CD14-positive monocyte (primary cell): ENCODE data around the gene NNMT. TPM values are rescaled to one million over a fixed set of nuclear protein-coding genes. Genes with fewer than 3 reads are reported as not detected.

Experiments used
- DNase-seq, 3 donors: peaks; one replicate each; pipeline ENCODE4 v3.0.0-alpha.2; 2011 to 2022
- H2AFZ ChIP-seq: 2 replicates; pipeline ENCODE4 v1.6.0; 2012; ENCODE audit warnings: mild to moderate bottlenecking, low read depth, low read length, inconsistent platforms; ENCODE audit not compliant: insufficient read depth, poor library complexity, severe bottlenecking
- H3K27ac ChIP-seq, 2 donors: 1 replicate in 1 of 2; 2 replicates in 1 of 2; pipeline ENCODE4 v1.5.1; 2012 to 2013; ENCODE audit warnings: low read length in 2 of 2, control low read depth in 1 of 2, inconsistent platforms in 1 of 2, low read depth in 1 of 2, mild to moderate bottlenecking in 1 of 2
- H3K27me3 ChIP-seq, 2 donors: one replicate each; pipeline versions ENCODE4 v1.6.0 to v1.6.1; 2011 to 2013; ENCODE audit warnings: low read length in 2 of 2; ENCODE audit not compliant: control insufficient read depth in 2 of 2, insufficient read depth in 2 of 2
- H3K36me3 ChIP-seq, 2 donors: replicated peaks in 1 of 2; 1 replicate in 1 of 2; 2 replicates in 1 of 2; pipeline versions ENCODE4 v1.5.1 to v1.6.1; 2012 to 2013; ENCODE audit warnings: low read length in 2 of 2, control low read depth in 1 of 2, inconsistent platforms in 1 of 2, mild to moderate bottlenecking in 1 of 2; ENCODE audit not compliant: insufficient read depth in 2 of 2, control insufficient read depth in 1 of 2
- H3K4me1 ChIP-seq, 2 donors: 1 replicate in 1 of 2; 2 replicates in 1 of 2; pipeline versions ENCODE4 v1.5.1 to v1.6.1; 2012 to 2013; ENCODE audit warnings: low read length in 2 of 2, control low read depth in 1 of 2, inconsistent platforms in 1 of 2, mild to moderate bottlenecking in 1 of 2, moderate library complexity in 1 of 2; ENCODE audit not compliant: insufficient read depth in 2 of 2, control insufficient read depth in 1 of 2
- H3K4me2 ChIP-seq: replicated peaks from 2 replicates; pipeline ENCODE3; 2012; ENCODE audit warnings: low read length, moderate library complexity, mild to moderate bottlenecking; ENCODE audit not compliant: poor library complexity, severe bottlenecking; ENCODE audit errors: extremely low read depth
- H3K4me3 ChIP-seq, 3 experiments: fragments of 200-600 bp in 1 of 3; sonication (generic) in 1 of 3; replicated peaks in 1 of 3; 1 replicate in 2 of 3; 2 replicates in 1 of 3; pipeline ENCODE4 v1.5.1; 2011 to 2013; ENCODE audit warnings: low read length in 3 of 3, mild to moderate bottlenecking in 3 of 3, control low read depth in 2 of 3, low read depth in 2 of 3, inconsistent platforms in 1 of 3, moderate library complexity in 1 of 3
- H3K79me2 ChIP-seq: 2 replicates; pipeline ENCODE4 v1.6.0; 2012; ENCODE audit warnings: mild to moderate bottlenecking, control low read depth, inconsistent platforms, low read length, moderate library complexity; ENCODE audit not compliant: insufficient read depth
- H3K9ac ChIP-seq: 2 replicates; pipeline ENCODE4 v1.6.0; 2017; ENCODE audit warnings: low read length, mild to moderate bottlenecking; ENCODE audit not compliant: insufficient read depth, poor library complexity, severe bottlenecking
- H3K9me3 ChIP-seq, 2 donors: replicated peaks in 1 of 2; 1 replicate in 1 of 2; 2 replicates in 1 of 2; pipeline versions ENCODE4 v1.5.1 to v1.6.1; 2012 to 2013; ENCODE audit warnings: low read length in 2 of 2, control low read depth in 1 of 2; ENCODE audit not compliant: control insufficient read depth in 1 of 2, insufficient read depth in 1 of 2
- H4K20me1 ChIP-seq: 2 replicates; pipeline ENCODE4 v1.6.0; 2012; ENCODE audit warnings: mild to moderate bottlenecking, low read length, control low read depth, moderate library complexity; ENCODE audit not compliant: insufficient read depth
- H3K27ac Mint-ChIP-seq, 7 donors: one replicate each; pipeline ENCODE4 v1.8.0; 2020; ENCODE audit warnings: mild to moderate bottlenecking in 7 of 7, mixed read lengths in 7 of 7, moderate library complexity in 6 of 7, inconsistent platforms in 2 of 7
- H3K27me3 Mint-ChIP-seq, 3 donors: one replicate each; pipeline ENCODE4 v1.8.0; 2021 to 2022; ENCODE audit warnings: low read depth in 3 of 3, mild to moderate bottlenecking in 3 of 3, mixed read lengths in 3 of 3, moderate library complexity in 3 of 3, inconsistent platforms in 1 of 3
- H3K36me3 Mint-ChIP-seq, 2 donors: one replicate each; pipeline ENCODE4 v1.8.0; 2020; ENCODE audit warnings: mixed read lengths in 2 of 2, inconsistent platforms in 1 of 2, mild to moderate bottlenecking in 1 of 2
- H3K4me1 Mint-ChIP-seq: one replicate; pipeline ENCODE4 v1.8.0; 2020; ENCODE audit warnings: mild to moderate bottlenecking, mixed read lengths
- H3K4me3 Mint-ChIP-seq, 2 donors: one replicate each; pipeline ENCODE4 v1.8.0; 2020; ENCODE audit warnings: mild to moderate bottlenecking in 2 of 2, mixed read lengths in 2 of 2, moderate library complexity in 1 of 2
- H3K9me3 Mint-ChIP-seq, 7 donors: one replicate each; pipeline ENCODE4 v1.8.0; 2020 to 2022; ENCODE audit warnings: mixed read lengths in 7 of 7, mild to moderate bottlenecking in 6 of 7, moderate library complexity in 6 of 7, inconsistent platforms in 2 of 7
- WGBS: methylation state at CpG from one replicate; pipeline ENCODE4 v1.1.5; 2013; ENCODE audit warnings: missing lambda C conversion rate; ENCODE audit not compliant: insufficient coverage; 5-methylcytosine and 5-hydroxymethylcytosine counted together
- intact Hi-C, 2 donors: fragments of 100-400 bp; cut with micrococcal nuclease; formaldehyde crosslinking; loops; one replicate each; pipeline versions ENCODE4 v1.15.0 to v1.15.1; 2023
- polyA plus RNA-seq, 3 donors: library from polyadenylated mRNA; depleted of rRNA in 1 of 3; unstranded in 2 of 3; stranded (reverse) in 1 of 3; fragments of 300-500 nt in 2 of 3; fragments of >200 nt in 1 of 3; fragmentation: Illumina TruSeq in 2 of 3; gene quantifications; 1 replicate in 2 of 3; 2 replicates in 1 of 3; pipeline ENCODE4 v1.2.3, GENCODE V29; 2012 to 2021
- TF ChIP-seq, protein P1 (sequence below): fragments of 200-600 bp; IDR thresholded peaks from one replicate; pipeline ENCODE4 v1.8.0; 2022; ENCODE audit warnings: antibody characterized with exemption, mild to moderate bottlenecking

Gene NNMT
- polyA plus RNA-seq, 3 donors = not detected

DNA sequence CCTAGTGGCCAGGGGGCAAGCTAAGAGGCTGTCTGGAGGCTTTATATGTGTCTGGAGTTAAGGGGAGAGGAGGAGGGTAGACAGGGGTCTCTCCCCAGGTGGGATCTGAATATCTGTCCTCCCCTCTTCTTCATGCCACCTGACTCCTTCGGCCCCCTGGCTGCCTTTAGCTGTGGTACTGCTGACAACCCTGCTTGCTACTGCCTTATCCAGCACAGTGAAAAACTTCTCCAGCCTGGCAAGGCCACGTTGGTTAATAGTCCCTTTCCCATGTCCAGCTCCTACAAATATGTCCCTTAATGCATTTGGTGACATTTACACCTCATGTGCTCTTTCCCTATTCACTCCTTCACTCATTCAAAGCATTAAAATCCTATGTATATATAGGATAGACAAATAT is 42.4 kb upstream of the NNMT start:
- H3K27ac Mint-ChIP-seq = no peak overlapping the region
- peaks cover 7% of the 10 kb centered on the region in 2 donors for H3K4me1 ChIP-seq
- H3K9me3 ChIP-seq = no peaks in the 10 kb centered on the region
- peaks cover 0 to 1% (median 0%) of the 10 kb centered on the region in 7 donors for H3K9me3 Mint-ChIP-seq
- no peak overlapping the region for H3K4me3 Mint-ChIP-seq
- TF ChIP-seq, protein P1, sequence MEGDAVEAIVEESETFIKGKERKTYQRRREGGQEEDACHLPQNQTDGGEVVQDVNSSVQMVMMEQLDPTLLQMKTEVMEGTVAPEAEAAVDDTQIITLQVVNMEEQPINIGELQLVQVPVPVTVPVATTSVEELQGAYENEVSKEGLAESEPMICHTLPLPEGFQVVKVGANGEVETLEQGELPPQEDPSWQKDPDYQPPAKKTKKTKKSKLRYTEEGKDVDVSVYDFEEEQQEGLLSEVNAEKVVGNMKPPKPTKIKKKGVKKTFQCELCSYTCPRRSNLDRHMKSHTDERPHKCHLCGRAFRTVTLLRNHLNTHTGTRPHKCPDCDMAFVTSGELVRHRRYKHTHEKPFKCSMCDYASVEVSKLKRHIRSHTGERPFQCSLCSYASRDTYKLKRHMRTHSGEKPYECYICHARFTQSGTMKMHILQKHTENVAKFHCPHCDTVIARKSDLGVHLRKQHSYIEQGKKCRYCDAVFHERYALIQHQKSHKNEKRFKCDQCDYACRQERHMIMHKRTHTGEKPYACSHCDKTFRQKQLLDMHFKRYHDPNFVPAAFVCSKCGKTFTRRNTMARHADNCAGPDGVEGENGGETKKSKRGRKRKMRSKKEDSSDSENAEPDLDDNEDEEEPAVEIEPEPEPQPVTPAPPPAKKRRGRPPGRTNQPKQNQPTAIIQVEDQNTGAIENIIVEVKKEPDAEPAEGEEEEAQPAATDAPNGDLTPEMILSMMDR = no peak
- H2AFZ ChIP-seq = no peak overlapping the region
- no peak overlapping the region for H3K4me2 ChIP-seq
- H3K9ac ChIP-seq = no peak overlapping the region
- H3K27me3 Mint-ChIP-seq = peaks cover 0 to 2% (median 0%) of the 10 kb centered on the region in 3 donors
- no peak for DNase-seq
- H3K27me3 ChIP-seq = no peaks in the 10 kb centered on the region
- H3K4me3 ChIP-seq = no peak overlapping the region
- WGBS = 100% methylated on average over 2 of the region's 2 CpGs
- H4K20me1 ChIP-seq = no peaks in the 10 kb centered on the region
- no peak overlapping the region for H3K27ac ChIP-seq
- H3K4me1 Mint-ChIP-seq = peaks cover 6% of the 10 kb centered on the region
- intact Hi-C loops = no loop called here
- peaks cover 17% of the 10 kb centered on the region in 2 donors for H3K36me3 Mint-ChIP-seq
- H3K79me2 ChIP-seq = no peaks in the 10 kb centered on the region
- peaks cover 0 to 6% of the 10 kb centered on the region in 2 donors for H3K36me3 ChIP-seq

DNA sequence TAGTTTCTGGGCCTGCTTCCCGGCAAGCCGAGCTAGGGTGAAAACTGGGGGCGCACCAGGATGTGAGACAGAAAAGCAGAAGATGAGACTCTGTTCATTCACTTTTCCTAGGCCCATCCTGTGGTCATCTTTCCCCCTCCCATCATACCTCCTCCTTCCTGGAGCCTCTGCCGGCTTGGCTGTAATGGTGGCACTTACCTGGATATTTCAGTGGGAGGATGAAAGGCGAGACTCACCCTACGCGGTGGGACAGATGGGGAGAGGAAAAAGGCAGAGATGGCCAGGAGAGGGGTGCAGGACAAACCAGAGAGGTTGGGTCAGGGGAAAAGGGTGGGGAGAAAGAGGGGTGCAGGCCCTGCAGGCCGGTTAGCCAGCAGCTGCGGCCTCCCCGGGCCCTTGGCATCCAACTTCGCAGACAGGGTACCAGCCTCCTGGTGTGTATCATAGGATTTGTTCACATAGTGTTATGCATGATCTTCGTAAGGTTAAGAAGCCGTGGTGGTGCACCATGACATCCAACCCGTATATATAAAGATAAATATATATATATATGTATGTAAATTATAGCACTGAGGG is 41.5 kb upstream of the NNMT start:
- H3K4me1 Mint-ChIP-seq = peaks cover 13% of the 10 kb centered on the region
- Histone ChIP-seq H3K4me3 (no peak overlapping the region), H3K79me2 (no peaks in the 10 kb centered on the region), H2AFZ (no peak overlapping the region), H3K9me3 (no peaks in the 10 kb centered on the region), H3K36me3 (peaks cover 0 to 6% of the 10 kb centered on the region in 2 donors), H3K27ac (no peak overlapping the region), H3K9ac (no peak overlapping the region), H3K4me1 (peaks cover 15 to 16% of the 10 kb centered on the region in 2 donors), H4K20me1 (no peaks in the 10 kb centered on the region), H3K4me2 (no peak overlapping the region), H3K27me3 (no peaks in the 10 kb centered on the region)
- WGBS = 93% methylated on average over 2 of the region's 14 CpGs
- peaks cover 0 to 2% (median 1%) of the 10 kb centered on the region in 3 donors for H3K27me3 Mint-ChIP-seq
- TF ChIP-seq, protein P1 = no peak
- H3K9me3 Mint-ChIP-seq = peaks cover 0 to 1% (median 0%) of the 10 kb centered on the region in 7 donors
- peaks cover 17% of the 10 kb centered on the region in 2 donors for H3K36me3 Mint-ChIP-seq
- no peak overlapping the region for H3K27ac Mint-ChIP-seq
- no peak overlapping the region for H3K4me3 Mint-ChIP-seq
- no peak for DNase-seq
- intact Hi-C loops = no loop called here
